Right lobe of liver (tissue), 4 donors: ENCODE measurements around the gene NDUFC1.

Experiments
- CTCF ChIP-seq, 4 donors: fragments of 200-600 bp in 3 of 4; fragments of 450-650 bp in 1 of 4; IDR thresholded peaks; one replicate each; pipeline versions ENCODE4 v1.5.1 to v1.8.0; 2016 to 2022; ENCODE audit warnings: antibody characterized with exemption in 4 of 4, mild to moderate bottlenecking in 2 of 4
- POLR2A ChIP-seq: fragments of 450-650 bp; IDR thresholded peaks from one replicate; pipeline ENCODE4 v1.6.1; 2017; ENCODE audit warnings: antibody characterized with exemption, mild to moderate bottlenecking
- donor health status: DM: no; HTN: no; CAD: no.
- donor health status: DM: no; HTN: no; CAD: no.
- donor health status: DM: no; HTN: yes; CAD: no.

- no peak for TF ChIP-seq CTCF (IDR thresholded peaks at IDR 0.05)
- no peak for TF ChIP-seq POLR2A
These were observed 6.4 kb downstream of the NDUFC1 start for GRCh38 chr4:139295942-139296299.
